DMS 273 (cell line): ENCODE measurements around the gene SORT1.
A peak's percentile ranks its signal among the peaks of the same experiment; 100 is the strongest.

Source experiments
- DNase-seq: peaks from one replicate; lab custom pipeline; 2025; ENCODE audit not compliant: unreplicated experiment; lab: John Stamatoyannopoulos, UW

The SORT1 gene

DNA sequence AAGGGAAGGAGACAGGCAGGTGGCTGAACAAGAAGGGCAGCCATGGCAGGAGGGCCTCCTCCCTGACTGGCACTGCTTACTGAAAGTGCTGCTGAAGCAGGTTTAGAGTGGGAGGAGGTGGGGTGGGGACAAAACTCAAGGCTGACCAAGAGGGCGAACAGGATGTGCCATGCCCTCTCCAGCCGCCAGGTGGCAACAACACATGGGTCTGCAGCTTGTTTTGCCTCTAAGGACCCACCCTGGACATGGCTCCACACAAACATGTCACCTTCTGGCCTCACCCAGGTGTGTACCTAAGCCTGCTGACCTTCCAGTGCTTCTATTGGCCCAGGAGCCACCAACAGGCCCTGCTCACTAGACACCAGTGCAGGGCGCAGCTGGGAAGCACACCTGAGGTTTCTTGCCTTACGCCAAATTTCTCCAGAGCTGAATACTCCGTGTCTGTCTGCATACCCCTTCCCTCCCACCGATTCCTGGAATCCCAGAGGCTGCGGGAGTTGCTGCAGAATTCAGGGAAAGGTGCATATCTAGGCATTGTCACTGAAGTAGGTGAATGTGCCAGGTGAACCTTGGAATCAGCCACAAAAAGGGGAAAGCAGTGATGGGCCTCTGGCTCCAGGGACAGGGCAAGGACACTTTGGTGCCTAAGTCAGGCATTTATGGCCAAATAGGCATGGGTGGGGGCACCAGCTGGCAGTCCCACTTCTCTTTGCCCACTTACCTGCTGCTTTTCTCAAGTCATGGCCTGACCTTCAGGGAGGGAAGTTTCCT, 120.1 kb downstream of the SORT1 start:
- peak; percentile 87 for DNase-seq

DNA sequence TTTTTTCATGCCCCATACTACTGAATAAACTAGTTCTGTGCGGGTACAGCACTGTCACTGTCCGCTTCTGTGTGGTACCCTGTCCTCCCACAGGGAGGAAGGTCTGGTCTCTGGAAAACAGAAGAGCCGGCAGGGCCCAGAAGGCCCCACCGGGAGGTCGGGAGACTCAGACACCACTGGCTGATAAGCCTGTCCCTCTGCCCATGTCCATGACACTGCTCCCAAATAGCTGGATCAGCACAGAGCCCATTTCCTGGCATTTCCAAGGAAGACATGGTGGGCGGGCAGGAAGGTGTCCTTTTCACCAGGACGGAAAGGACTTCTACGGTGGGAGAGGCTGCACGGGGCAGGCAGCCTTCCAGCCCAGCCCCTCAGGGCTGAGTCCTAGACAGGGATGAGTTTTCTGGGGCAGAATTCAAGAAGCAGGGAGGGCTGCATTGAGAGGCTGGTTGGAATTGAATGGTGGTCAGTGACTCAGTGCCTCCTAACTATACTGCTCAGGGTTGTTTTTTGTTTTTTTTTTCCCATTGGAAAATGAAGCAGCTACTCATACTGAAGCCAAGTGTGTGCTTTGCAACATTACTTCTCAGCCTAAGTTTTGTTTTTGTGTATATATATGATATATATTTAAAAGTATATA, 121.9 kb downstream of the SORT1 start:
- no peak for DNase-seq

DNA sequence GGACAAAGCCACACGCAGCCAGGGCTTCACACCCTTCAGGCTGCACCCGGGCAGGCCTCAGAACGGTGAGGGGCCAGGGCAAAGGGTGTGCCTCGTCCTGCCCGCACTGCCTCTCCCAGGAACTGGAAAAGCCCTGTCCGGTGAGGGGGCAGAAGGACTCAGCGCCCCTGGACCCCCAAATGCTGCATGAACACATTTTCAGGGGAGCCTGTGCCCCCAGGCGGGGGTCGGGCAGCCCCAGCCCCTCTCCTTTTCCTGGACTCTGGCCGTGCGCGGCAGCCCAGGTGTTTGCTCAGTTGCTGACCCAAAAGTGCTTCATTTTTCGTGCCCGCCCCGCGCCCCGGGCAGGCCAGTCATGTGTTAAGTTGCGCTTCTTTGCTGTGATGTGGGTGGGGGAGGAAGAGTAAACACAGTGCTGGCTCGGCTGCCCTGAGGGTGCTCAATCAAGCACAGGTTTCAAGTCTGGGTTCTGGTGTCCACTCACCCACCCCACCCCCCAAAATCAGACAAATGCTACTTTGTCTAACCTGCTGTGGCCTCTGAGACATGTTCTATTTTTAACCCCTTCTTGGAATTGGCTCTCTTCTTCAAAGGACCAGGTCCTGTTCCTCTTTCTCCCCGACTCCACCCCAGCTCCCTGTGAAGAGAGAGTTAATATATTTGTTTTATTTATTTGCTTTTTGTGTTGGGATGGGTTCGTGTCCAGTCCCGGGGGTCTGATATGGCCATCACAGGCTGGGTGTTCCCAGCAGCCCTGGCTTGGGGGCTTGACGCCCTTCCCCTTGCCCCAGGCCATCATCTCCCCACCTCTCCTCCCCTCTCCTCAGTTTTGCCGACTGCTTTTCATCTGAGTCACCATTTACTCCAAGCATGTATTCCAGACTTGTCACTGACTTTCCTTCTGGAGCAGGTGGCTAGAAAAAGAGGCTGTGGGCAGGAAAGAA, 122.9 kb downstream of the SORT1 start:
- DNase-seq = no peak

DNA sequence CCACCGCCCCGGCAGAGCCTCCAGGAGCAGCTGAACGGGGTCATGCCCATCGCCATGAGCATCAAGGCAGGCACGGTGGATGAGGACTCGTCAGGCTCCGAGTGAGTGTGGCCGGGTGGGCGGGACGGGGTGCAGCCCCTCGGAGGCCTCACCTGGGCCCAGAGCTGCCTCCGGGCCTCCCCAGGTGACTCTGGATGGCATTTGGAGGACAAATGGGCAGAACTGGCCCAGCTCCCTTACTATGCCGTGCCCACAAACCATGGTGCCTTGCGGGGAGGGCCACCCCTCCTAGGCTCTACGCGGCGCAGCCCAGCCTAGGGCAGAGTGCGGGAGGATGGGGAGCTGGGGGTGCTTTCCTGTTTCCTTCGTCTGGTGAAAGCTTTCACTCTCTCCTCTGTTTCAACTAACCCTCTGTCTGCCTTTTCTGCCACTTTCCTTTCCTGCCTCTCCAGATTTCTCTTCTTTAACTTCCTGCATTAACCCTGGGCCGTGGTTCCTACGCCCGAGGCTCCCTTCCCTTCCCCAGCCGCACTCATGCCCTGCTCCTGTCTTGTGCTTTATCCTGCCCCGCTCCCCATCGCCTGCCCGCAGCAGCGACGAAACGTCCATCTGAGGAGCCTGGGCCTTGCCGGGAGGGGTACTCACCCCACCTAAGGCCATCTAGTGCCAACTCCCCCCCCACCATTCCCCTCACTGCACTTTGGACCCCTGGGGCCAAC, 124.0 kb downstream of the SORT1 start:
- DNase-seq = no peak

DNA sequence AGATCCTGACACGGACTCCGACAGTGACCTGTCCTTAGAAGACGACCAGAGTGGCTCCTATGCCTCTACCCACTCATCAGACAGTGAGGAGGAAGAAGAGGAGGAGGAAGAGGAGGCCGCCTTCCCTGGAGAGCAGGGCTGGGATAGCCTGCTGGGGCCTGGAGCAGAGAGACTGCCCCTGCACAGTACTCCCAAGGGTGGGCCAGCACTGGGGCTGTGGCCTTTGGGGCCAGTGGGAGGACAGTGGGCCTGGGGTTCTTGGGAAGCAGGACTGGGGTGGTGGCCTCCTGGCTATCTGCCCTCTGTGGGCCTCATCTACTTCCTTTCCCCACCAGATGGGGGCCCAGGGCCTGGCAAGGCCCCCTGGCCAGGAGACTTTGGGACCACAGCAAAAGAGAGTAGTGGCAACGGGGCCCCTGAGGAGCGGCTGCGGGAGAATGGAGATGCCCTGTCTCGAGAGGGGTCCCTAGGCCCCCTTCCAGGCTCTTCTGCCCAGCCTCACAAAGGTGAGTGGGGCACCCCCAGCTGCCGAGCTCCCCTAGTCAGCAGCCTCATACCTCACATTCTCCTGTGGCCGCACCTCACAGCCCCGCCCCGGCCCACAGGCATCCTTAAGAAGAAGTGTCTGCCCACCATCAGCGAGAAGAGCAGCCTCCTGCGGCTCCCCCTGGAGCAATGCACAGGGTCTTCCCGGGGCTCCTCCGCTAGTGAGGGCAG, 124.7 kb downstream of the SORT1 start:
- peak; percentile 29 for DNase-seq

DNA sequence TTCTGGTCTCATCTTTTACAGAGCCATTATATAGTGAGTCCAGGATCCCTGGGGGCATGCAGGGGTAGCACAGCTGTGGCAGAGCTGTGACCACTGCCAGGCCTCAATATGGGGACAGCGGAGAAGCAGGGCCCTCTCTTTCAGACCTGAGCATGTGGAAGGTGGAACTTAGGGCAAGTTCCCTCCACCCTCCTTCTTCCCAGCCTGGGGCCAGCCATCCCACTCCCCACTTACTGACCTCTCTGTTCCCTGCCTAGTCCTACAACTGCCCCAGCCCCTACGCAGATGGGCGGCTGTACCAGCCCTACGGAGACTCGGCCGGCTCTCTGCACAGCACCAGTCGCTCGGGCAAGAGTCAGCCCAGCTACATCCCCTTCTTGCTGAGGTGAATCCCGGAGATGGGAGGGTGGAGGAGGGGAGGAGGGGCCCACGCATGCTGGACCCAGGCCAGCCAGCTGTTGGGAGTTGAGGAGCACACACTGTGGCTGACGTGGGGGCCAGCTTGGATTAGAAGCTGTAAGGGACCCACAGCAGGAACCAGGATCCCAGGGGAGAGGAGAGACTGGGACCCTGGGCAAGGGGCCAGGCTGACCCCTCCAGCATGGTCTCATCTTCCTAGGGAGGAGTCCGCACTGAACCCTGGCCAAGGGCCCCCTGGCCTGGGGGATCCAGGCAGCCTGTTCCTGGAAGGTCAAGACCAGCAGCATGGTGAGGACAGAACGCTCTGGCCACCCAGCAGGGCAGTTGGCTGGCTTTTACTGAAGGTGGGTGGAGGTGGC, 125.5 kb downstream of the SORT1 start:
- no peak for DNase-seq

DNA sequence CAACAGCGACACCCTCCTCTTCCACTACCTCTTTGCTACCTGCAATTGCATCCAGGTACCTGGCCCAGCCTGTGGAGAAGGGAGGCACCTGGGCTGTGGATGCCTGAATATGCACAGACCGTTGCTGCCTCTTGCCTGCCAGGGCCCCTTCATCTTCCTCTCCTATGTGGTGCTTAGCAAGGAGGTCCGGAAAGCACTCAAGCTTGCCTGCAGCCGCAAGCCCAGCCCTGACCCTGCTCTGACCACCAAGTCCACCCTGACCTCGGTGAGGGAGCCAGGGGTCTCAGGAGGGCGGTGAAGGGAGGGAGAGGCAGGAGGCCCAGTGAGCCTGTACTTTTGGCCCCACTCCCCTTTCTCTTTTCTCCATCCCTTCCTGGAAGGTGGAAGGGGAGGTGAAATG, 126.3 kb downstream of the SORT1 start:
- DNase-seq = no peak

DNA sequence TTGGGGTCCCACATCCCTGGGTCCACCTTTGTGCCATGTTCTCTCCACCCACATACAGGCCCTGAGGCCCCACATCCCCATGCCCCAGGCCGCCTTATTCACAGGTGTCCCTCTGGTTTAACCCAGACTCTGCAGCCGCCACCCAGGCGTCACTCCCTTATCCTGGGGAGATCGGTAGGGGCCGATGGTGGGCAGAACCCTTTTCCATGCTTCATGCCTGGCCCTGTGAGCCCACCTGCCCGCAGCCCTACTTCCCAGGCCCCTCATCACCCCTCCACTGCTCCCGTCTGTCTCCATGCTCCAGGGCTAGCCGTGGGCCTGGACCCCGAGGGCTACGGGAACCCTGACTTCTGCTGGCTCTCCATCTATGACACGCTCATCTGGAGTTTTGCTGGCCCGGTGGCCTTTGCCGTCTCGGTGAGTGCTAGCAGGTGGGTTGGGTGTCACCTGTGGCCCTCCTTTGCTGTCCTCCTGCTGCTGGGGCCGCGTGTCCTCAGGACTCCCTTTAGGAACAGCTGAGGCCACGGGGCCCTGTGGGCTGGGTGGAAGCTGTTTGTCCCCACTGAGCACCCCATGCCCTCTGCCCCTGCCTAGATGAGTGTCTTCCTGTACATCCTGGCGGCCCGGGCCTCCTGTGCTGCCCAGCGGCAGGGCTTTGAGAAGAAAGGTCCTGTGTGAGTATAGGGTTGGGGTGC, 126.9 kb downstream of the SORT1 start:
- DNase-seq = no peak

DNA sequence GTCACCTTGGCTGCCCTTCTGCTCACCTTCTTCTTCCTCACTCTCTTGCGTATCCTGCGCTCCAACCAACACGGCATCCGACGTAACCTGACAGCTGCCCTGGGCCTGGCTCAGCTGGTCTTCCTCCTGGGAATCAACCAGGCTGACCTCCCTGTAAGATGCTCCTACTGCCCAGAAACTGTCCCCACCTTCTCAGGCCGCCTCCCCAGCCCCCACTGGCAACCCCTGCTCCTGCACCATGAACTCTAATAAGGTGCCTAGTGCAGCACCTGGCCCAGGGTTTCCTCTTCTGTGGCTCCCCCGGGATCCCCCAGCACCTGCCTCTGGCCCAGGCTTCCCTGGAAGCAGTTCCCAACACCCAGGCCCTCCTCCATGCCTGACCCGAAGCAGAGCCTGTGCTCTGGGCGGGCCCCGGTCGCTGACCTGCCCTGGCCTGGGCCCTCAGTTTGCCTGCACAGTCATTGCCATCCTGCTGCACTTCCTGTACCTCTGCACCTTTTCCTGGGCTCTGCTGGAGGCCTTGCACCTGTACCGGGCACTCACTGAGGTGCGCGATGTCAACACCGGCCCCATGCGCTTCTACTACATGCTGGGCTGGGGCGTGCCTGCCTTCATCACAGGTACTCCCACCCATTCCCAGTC, 127.6 kb downstream of the SORT1 start:
- no peak for DNase-seq

DNA sequence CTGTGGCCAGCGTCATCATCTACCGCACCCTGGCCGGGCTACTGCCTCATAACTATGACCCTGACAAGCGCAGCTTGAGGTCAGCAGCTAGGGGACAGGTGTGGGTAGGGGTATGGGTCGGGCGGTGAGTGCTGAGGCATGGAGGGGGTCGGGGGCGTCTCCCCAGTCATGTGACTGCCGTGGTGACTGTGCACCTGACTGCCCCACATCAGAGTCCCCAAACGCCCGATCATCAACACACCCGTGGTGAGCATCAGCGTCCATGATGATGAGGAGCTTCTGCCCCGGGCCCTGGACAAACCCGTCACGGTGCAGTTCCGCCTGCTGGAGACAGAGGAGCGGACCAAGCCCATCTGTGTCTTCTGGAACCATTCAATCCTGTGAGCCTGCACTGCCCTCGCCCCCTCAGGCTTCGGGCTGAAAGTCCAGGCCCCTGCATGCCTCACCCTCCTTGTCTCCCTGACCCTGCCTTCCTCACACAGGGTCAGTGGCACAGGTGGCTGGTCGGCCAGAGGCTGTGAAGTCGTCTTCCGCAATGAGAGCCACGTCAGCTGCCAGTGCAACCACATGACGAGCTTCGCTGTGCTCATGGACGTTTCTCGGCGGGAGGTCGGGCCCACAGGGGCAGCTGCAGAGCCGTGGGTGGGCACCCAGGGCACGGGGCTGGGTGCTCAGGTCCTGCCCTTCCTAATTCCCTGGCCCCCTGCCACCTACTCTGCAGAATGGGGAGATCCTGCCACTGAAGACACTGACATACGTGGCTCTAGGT, 128.3 kb downstream of the SORT1 start:
- DNase-seq = no peak

DNA sequence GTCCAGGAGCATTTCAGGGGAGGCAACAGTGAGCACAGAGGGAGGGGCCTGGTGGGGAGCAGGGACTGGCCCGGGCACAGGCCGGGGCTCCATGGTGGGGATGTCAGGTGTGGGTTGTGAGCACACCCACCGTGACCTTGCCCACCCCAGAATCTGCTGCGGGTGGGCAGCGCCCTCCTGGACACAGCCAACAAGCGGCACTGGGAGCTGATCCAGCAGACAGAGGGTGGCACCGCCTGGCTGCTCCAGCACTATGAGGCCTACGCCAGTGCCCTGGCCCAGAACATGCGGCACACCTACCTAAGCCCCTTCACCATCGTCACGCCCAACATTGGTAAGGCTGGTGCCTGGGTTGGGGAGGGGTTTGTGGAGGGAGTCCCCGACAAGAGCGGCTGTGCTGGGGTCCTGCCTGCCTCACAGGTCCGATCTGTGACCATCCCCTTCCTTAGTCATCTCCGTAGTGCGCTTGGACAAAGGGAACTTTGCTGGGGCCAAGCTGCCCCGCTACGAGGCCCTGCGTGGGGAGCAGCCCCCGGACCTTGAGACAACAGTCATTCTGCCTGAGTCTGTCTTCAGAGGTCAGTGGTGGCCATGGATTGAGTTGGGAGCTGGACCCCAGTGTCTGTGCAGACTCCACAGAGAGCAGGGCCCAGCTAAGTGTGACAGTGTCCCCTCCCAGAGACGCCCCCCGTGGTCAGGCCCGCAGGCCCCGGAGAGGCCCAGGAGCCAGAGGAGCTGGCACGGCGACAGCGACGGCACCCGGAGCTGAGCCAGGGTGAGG, 129.1 kb downstream of the SORT1 start:
- no peak for DNase-seq

DNA sequence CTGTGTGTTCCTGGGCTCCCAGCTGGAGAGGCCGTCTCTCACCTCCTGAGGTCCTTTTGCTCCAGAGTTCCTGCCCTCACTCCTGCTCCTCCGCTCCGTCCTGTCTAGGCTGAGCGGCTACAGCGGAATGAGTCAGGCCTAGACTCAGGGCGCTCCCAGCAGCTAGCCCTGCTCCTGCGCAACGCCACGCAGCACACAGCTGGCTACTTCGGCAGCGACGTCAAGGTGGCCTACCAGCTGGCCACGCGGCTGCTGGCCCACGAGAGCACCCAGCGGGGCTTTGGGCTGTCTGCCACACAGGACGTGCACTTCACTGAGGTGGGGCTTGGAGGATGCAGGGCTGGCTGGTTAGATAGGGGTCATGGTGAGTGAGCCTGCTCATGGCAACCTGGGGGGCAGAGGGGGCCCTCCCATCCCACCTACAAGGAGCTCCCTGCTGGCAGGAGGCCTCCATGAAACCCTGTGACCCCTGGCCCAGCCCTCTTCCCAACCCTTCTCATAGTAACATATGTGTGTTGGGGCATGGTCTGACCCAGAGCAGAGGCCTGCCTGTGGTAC, 129.9 kb downstream of the SORT1 start:
- DNase-seq = no peak

DNA sequence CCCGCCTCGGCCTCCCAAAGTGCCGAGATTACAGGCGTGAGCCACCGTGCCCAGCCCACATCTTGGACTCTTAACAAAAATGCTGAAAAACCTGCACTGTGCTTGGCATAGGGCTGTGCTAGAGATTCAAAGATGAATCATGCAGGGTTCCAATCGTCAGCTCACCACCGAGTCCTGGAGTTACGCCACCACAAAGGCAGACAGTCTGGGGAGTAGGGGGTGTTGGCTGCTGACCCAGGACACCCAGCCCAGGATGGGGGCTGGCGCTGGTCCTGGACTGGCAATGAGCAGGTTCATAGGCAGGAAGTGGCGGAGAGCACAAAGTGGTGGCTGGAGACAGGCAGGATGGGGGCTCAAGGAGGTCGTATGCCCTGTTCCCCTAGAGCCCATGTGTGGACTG, 130.8 kb downstream of the SORT1 start:
- no peak for DNase-seq

DNA sequence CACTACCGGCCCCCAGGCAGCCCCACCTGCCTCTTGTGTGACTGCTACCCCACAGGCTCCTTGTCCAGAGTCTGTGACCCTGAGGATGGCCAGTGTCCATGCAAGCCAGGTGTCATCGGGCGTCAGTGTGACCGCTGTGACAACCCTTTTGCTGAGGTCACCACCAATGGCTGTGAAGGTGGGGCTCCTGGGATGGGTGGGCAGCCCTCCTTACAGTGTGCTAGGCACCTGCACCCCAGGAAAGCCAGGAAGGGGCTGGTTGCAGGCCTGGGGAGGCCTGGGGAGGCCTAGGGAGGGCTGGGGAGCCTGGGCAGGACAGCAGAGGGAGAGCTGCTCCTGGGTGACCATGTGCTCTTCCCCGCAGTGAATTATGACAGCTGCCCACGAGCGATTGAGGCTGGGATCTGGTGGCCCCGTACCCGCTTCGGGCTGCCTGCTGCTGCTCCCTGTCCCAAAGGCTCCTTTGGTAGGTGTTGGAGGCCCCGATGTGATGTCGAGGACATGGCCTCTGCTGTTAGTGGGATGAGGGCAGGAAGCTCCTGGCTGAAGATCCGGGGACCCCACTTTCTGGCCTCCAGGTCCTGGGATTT, 131.9 kb downstream of the SORT1 start:
- no peak for DNase-seq

DNA sequence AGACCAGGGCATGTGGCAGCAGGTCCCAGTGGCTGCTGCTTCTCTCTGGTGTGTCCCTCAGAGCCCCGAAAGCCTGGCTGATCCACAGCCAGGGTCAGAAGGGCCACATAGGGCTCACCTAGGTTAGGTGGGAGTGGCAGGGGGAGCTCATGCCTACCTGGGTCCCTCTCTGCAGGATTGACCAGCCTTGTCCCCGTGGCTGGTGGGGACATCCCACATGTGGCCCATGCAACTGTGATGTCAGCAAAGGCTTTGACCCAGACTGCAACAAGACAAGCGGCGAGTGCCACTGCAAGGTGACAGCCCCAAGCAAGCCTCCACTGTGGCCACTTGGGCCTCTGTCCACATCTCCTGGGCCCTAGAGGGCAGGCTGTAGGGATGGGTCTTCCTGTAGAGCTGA, 132.7 kb downstream of the SORT1 start:
- DNase-seq = no peak

DNA sequence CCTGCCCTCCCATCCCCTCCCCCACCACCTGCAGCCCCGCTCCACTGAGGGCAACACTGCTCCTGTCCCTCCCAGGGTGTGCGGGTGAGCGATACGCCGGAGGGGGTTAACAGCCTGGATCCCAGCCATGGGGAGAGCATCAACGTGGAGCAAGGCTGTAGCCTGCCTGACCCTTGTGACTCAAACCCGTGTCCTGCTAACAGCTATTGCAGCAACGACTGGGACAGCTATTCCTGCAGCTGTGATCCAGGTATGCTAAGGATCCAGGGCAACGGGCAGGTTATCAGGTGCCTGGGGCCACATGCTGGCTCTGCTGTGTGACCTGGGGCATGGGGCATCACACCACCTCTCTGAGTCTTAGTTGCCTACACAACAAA, 133.4 kb downstream of the SORT1 start:
- DNase-seq = no peak
